GM21723 (cell line): ENCODE data around the gene GRIA1.

Experiments used
- ATAC-seq: cut with Tn5 transposase; IDR thresholded peaks from one replicate; pipeline ENCODE4 v1.9.1; 2021; ENCODE audit warnings: mild to moderate bottlenecking, moderate library complexity; ENCODE audit not compliant: unreplicated experiment

GRIA1 gene

DNA sequence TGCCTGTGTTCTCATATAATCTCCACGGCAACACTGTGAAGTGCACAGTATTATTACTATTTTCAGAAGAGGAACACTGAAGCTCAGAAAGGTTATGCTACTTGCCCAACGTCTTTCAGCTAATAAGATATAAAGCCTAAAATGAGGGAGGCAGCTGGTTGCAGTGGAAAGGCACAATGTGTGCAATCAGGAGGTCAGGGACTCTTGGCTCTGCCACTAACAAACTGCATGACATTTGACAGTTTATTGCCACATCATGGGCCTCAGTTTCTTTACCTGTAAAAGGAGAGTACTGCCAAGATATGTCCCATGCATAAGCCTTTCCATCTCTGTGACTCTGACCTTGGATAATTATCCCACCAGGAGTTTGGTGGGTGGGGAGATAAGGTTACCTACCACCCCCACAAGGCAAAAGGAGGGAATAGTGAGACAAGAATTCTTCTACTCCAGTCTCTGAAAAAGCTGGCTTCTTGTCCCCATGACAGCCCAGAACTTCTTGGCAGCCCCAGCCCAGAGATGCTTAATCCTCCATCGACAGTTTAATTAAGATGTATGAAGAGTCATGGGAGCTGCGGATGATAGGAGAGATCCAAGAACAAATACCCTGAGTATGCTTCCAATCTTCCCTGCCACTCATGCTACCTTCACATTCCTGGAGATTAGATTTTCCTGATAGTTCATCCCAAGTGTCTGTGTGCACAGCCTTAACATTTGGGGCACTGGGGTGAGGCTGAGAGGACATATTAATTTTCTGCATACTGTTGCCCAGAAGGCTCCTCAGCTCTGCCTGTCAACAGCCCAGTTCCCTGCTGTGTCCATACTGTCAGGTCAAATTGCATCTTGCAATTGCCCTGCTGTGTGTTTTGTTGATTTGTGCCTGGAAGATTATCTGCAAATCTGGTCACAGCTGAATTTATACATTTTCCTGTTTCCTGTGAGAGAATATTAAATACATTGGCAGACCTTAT, 277.0 kb downstream of the GRIA1 start:
- no peak for ATAC-seq

DNA sequence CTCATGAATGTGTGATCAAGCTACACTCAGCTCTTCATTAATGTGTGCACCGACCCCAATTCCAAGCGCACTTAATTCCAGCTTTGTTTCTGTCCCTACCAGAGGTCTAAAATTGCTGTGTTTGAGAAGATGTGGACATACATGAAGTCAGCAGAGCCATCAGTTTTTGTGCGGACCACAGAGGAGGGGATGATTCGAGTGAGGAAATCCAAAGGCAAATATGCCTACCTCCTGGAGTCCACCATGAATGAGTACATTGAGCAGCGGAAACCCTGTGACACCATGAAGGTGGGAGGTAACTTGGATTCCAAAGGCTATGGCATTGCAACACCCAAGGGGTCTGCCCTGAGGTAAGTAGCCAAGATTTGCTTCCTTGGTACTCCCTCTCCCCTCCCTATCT, 279.6 kb downstream of the GRIA1 start:
- no peak for ATAC-seq

DNA sequence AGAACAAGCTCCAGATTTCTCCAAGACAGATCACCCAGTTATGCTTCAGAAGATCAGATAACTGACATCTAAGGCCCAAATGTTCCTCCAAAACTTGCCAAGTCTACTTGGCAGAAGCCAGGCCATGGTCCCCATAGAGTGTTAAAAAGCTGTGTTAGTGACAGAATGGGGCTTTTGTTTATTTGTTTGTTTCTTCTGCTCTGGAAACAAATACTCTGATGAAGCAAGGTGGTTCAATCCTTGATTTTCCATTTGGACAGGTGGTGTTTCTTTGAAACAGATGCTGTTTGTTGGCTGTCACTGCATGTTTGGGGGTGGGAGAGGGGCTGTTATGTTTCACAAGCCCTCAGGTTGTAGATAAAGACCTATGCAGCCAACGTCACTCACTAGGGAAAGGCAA, 284.2 kb downstream of the GRIA1 start:
- no peak for ATAC-seq

DNA sequence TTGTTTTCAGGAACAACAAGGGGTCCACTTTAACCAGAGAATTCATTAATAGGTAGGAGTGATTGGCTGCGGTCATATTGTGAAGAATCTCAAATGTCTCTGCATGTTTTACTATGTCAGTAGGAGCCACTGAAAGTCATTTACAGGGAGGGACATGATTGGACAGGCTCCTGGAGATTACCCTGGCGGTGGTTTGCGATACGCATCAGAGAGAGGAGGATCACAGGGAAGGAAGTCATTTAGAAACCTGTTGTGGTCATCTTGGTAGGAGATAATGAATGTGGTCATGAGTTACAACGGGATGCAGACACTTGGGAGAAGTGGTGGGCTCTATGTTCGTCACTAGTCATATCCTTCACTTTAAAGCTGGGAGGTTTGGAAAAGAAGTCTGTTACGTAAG, 285.5 kb downstream of the GRIA1 start:
- no peak for ATAC-seq

GRCh38 chr5:153777681-153778581, 287.5 kb downstream of the GRIA1 start:
- ATAC-seq: no peak

DNA sequence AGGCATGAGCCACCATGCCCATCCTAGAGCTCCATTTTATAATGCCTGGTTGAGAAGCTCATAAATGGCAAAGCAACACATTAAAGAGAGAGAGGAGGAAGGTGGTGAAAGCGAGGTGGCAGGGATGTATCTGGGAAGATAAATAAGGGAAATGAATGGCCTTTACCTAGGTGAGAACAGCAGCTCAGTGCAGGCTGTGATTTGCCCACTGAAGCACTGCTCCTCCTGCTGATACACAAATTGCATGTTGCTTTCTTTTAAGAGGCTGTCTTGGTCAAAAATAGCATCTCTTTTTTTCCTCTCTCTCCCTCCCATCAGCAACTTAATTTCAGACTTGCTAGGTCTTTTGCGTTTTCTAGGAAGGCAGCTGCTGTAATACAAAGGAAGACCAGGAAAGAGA, 289.4 kb downstream of the GRIA1 start:
- no peak for ATAC-seq

- no peak for ATAC-seq
Observed at GRCh38 chr5:153780876-153781705, 290.6 kb downstream of the GRIA1 start.

- no peak for ATAC-seq
Observed at GRCh38 chr5:153782589-153783361, 292.3 kb downstream of the GRIA1 start.

- no peak for ATAC-seq
Observed at GRCh38 chr5:153783362-153783658, 292.8 kb downstream of the GRIA1 start.

DNA sequence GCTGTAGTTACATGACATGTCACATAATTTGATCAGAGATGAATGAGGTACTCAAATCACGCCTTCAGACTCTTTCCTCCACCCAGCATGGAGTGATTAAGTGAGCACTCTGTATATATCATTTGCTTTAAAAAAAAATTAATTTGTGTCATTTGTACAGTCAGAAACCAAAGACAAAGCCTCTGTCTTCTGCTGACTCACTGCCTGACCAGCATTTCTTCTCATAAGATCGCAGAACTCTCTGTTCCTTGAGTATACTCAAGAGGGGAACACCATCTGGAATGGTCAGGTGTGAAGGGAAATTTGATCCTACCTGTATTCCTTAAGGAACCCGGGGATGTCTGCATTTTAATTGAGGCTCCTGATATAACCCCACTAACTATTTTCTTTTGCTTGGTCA, 293.8 kb downstream of the GRIA1 start:
- ATAC-seq: no peak

DNA sequence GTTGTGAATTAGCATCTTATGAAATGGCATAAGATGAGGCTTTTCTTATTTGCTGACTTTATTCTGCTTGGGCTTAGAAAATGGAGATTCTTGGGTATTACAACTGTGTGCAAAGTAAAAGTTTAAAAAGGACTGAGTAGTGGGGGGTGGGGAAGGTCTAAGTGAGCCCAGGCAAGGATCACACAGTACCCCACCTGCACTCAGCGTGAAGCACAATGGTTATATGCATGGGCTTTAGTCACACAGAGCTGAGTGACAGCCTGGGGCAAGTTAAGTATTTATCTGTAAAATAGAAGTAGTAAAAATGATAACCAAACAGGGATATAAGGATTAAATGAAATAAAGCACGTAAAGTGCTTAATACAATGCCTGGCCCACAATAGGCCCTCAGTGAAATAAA, 300.9 kb downstream of the GRIA1 start:
- no peak for ATAC-seq

DNA sequence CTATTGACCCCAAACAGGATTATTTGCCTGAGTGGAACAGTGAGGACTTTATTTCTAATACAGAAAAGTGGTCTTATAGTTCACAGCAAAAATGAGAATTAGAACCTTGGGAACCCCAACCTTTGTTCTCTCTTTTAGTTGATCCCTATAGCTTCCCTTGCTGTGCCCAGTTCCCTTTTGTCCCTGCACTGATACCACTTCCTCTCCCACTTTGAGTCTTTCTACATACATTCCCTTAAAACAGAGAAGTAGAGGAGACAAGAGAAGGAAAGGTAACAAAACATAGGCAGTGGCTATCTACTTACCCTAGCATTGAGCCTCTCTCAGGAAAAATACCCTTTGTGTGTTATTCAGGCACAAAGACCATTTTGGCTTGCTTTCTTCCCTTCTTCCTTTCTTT, 301.8 kb downstream of the GRIA1 start:
- ATAC-seq: no peak

- ATAC-seq: no peak
Observed at GRCh38 chr5:153793699-153794098, 303.2 kb downstream of the GRIA1 start.

DNA sequence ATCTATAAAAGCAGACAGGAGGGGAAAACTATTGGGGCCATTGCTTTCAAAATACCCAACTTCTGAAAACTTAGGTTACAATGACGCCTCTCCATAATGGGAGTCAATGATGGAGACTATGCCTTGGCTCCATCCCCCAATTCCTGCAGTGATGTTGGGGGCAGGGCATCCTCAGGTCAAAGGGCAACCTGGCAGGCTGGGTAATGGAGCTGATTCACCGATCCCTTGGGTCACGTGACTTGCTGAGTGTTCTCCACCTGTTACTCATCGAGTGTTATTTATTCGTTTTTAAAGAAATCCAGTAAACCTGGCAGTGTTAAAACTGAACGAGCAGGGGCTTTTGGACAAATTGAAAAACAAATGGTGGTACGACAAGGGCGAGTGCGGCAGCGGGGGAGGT, 303.9 kb downstream of the GRIA1 start:
- no peak for ATAC-seq

GRCh38 chr5:153796527-153796926, 306.1 kb downstream of the GRIA1 start:
- no peak for ATAC-seq

DNA sequence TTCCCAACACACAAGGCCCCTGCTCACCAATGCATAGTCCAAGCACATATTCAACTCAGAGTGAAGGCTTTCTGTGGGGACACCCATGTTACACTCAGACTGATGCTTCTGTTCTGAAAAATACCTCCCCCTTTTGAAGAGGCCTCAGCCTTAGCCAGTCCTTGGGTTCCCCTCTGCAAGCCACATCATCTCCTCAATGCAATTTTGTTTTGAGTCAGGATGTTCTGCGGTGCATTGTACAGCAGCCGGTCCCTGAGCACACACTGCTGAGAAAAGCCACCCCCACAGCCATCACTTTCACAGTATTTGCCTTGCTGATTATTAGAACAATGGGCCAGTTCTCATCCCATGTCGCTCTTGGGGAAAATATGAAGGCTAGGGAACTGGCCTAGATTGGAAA, 307.0 kb downstream of the GRIA1 start:
- peak; percentile 98 for ATAC-seq

- no peak for ATAC-seq
Observed at GRCh38 chr5:153798830-153799229, 308.4 kb downstream of the GRIA1 start.

- no peak for ATAC-seq
Observed at GRCh38 chr5:153799466-153799865, 309.0 kb downstream of the GRIA1 start.

DNA sequence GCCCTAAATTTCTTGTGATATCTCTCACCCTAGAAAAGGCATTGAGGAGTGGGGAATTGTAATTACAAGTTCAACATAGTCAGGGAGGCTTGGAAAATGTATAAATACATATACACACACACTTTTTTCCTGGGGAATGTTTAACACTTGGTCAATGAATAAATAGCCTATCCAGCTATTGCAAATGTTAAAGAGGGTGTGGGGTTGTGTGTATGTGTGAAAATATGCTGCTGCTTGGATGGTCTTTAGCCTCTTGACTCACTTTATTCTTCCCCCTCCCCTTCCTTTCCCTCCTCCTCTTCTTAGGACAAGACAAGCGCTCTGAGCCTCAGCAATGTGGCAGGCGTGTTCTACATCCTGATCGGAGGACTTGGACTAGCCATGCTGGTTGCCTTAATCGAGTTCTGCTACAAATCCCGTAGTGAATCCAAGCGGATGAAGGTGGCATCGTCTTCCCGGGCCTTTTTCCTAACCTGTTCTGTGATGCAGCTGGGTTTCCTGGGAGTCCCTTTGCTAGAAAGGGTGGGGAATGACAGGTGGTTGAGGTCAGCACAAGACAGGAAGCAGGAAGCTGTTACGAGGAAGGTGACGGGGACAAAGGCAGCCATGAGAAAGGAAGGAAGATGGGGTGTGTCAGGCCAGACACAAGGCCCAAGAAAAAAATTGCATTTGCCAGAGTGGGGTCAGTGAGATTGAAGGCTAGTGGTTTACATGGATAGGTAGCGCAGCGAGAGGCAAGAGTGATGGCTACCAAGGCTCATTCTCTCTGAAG, 311.8 kb downstream of the GRIA1 start:
- ATAC-seq: no peak

- ATAC-seq: no peak
Observed at GRCh38 chr5:153807801-153808200, 317.3 kb downstream of the GRIA1 start.
